GM12878 (cell line): ENCODE results near the gene HOXA10. TPM values are rescaled to one million over a fixed set of nuclear protein-coding genes. Genes with fewer than 3 reads are reported as not detected.
A peak's percentile ranks its signal among the peaks of the same experiment; 100 is the strongest.

Source experiments
- ATAC-seq: fragments of 200-7000 bp; cut with Tn5 transposase; 3 replicates; pipeline ENCODE4 v1.9.1; 2020; ENCODE audit warnings: mild to moderate bottlenecking, moderate library complexity
- BruUV-seq: library from RNA; stranded (reverse); fragments of 400-500 nt; replicated peaks from 2 replicates; lab custom pipeline; 2021; lab: Mats Ljungman, UMichigan
- CTCF ChIA-PET: fragments of 300-600 bp; sonication (Branson Sonifier 250); formaldehyde crosslinking; extraction: SDS; loops from one replicate; lab custom pipeline; 2021; ENCODE audit warnings: inconsistent platforms; lab: Yijun Ruan, JAX
- POLR2A ChIA-PET: fragments of 350-600 bp; formaldehyde crosslinking; extraction: SDS; loops from one replicate; lab custom pipeline; 2021; ENCODE audit warnings: inconsistent platforms; lab: Charles Lee
- RAD21 ChIA-PET: fragments of 300-600 bp; sonication (Branson Sonifier 250); formaldehyde crosslinking; loops from one replicate; lab custom pipeline; 2023; ENCODE audit warnings: antibody characterized with exemption; ENCODE audit not compliant: unreplicated experiment; lab: Charles Lee
- SMC1A ChIA-PET: fragments of 300-600 bp; sonication (Branson Sonifier 250); formaldehyde crosslinking; loops from one replicate; lab custom pipeline; 2023; ENCODE audit not compliant: unreplicated experiment, uncharacterized antibody; lab: Charles Lee
- DNase-seq: peaks from one replicate; pipeline ENCODE4 v3.0.0-alpha.2; 2011; ENCODE audit warnings: low read depth, low spot score
- FAIRE-seq: peaks from 3 replicates; lab custom pipeline; 2011; peaks lifted over from hg19 to GRCh38; lab: Jason Lieb, UNC
- H2AFZ ChIP-seq: 2 replicates; pipeline ENCODE4 v1.6.0; 2011; ENCODE audit warnings: low read depth, low read length, control low read depth; ENCODE audit not compliant: control insufficient read depth
- H3K27ac ChIP-seq: 2 replicates; pipeline ENCODE4 v1.5.1; 2011; ENCODE audit warnings: control low read depth; ENCODE audit not compliant: control insufficient read depth, insufficient read depth
- H3K27me3 ChIP-seq, 2 experiments: replicated peaks in 1 of 2; 2 replicates each; pipeline versions ENCODE4 v1.6.0 to v1.6.1; 2011; ENCODE audit warnings: low read length in 1 of 2; ENCODE audit not compliant: control insufficient read depth in 2 of 2, insufficient read depth in 2 of 2
- H3K36me3 ChIP-seq, 2 experiments: 2 replicates each; pipeline ENCODE4 v1.5.1; 2011; ENCODE audit warnings: low read length in 1 of 2; ENCODE audit not compliant: control insufficient read depth in 2 of 2, insufficient read depth in 2 of 2
- H3K4me1 ChIP-seq: 2 replicates; pipeline ENCODE4 v1.6.1; 2011; ENCODE audit warnings: mild to moderate bottlenecking, low read length, moderate library complexity, mixed read lengths; ENCODE audit not compliant: control insufficient read depth, insufficient read depth
- H3K4me2 ChIP-seq: 2 replicates; pipeline ENCODE4 v1.6.0; 2011; ENCODE audit warnings: control low read depth; ENCODE audit not compliant: control insufficient read depth, insufficient read depth
- H3K4me3 ChIP-seq: fragments of 200-600 bp; sonication (generic); 2 replicates; pipeline ENCODE4 v1.5.1; 2016
- H3K79me2 ChIP-seq: 2 replicates; pipeline ENCODE4 v1.6.0; 2011; ENCODE audit warnings: low read length; ENCODE audit not compliant: control insufficient read depth, insufficient read depth
- H3K9ac ChIP-seq: 2 replicates; pipeline ENCODE4 v1.8.0; 2011; ENCODE audit warnings: low read length, control low read depth, mixed read lengths; ENCODE audit not compliant: control insufficient read depth, insufficient read depth
- H3K9me3 ChIP-seq: replicated peaks from 3 replicates; pipeline ENCODE4 v1.5.1; 2011; ENCODE audit warnings: mild to moderate bottlenecking, low read length; ENCODE audit not compliant: control insufficient read depth, insufficient read depth
- H4K20me1 ChIP-seq: 2 replicates; pipeline ENCODE4 v1.6.0; 2011; ENCODE audit not compliant: control insufficient read depth, insufficient read depth
- BHLHE40 ChIP-seq, 2 experiments: fragments of 450-650 bp in 1 of 2; IDR thresholded peaks; 2 replicates each; pipeline ENCODE4 v1.6.1; 2011 to 2017; ENCODE audit warnings: low read depth in 2 of 2, borderline replicate concordance in 1 of 2, improper control_type of control experiment in 1 of 2, low read length in 1 of 2, mild to moderate bottlenecking in 1 of 2
- CHD4 ChIP-seq: fragments of 200-600 bp; sonication (generic); IDR thresholded peaks from 2 replicates; pipeline ENCODE4 v1.6.1; 2016; ENCODE audit warnings: mild to moderate bottlenecking
- EP300 ChIP-seq, 2 experiments: fragments of 150-350 bp in 1 of 2; IDR thresholded peaks; 2 replicates each; pipeline ENCODE4 v1.6.1; 2011 to 2012; ENCODE audit warnings: low read depth in 2 of 2, low read length in 2 of 2, borderline replicate concordance in 1 of 2, improper control_type of control experiment in 1 of 2, inconsistent platforms in 1 of 2; ENCODE audit not compliant: control insufficient read depth in 1 of 2
- EZH2 ChIP-seq: IDR thresholded peaks from 2 replicates; pipeline ENCODE4 v1.6.1; 2012; ENCODE audit warnings: low read depth, mild to moderate bottlenecking, control low read depth, inconsistent platforms, low read length, borderline replicate concordance; ENCODE audit not compliant: control insufficient read depth
- FOS ChIP-seq: IDR thresholded peaks from 3 replicates; pipeline ENCODE4 v1.6.1; 2011; ENCODE audit warnings: borderline replicate concordance; ENCODE audit not compliant: insufficient read length; ENCODE audit errors: extremely low read depth
- IKZF1 ChIP-seq: fragments of 450-650 bp; conservative IDR thresholded peaks from 2 replicates; pipeline ENCODE4 v1.6.1; 2017; ENCODE audit warnings: antibody characterized with exemption, mild to moderate bottlenecking
- IKZF2 ChIP-seq, 2 experiments: fragments of 450-650 bp; IDR thresholded peaks; 2 replicates each; pipeline ENCODE4 v1.6.1; 2017; ENCODE audit warnings: mild to moderate bottlenecking in 2 of 2, moderate library complexity in 2 of 2
- LARP7 ChIP-seq: fragments of 450-650 bp; IDR thresholded peaks from 2 replicates; pipeline ENCODE4 v1.6.1; 2017; ENCODE audit warnings: mild to moderate bottlenecking
- PAX5 ChIP-seq: IDR thresholded peaks from 2 replicates; pipeline ENCODE4 v1.6.1; 2011; ENCODE audit warnings: low read depth, low read length, borderline replicate concordance
- POLR2AphosphoS2 ChIP-seq: IDR thresholded peaks from 2 replicates; pipeline ENCODE4 v1.6.1; 2011; ENCODE audit warnings: low read depth, mild to moderate bottlenecking, low read length, improper control_type of control experiment, moderate library complexity
- RAD51 ChIP-seq: fragments of 450-650 bp; IDR thresholded peaks from 2 replicates; pipeline ENCODE4 v1.6.1; 2016; ENCODE audit warnings: moderate library complexity, mild to moderate bottlenecking, inconsistent platforms
- RB1 ChIP-seq: fragments of 450-650 bp; formaldehyde crosslinking; IDR thresholded peaks from 2 replicates; pipeline ENCODE4 v1.6.1; 2017; ENCODE audit warnings: mild to moderate bottlenecking, borderline replicate concordance
- SREBF2 ChIP-seq: IDR thresholded peaks from 2 replicates; pipeline ENCODE4 v1.6.1; 2012; ENCODE audit warnings: mild to moderate bottlenecking, low read length
- SUZ12 ChIP-seq: fragments of 200-600 bp; sonication (generic); IDR thresholded peaks from one replicate; pipeline ENCODE4 v1.6.1; 2018; ENCODE audit warnings: antibody characterized with exemption, mild to moderate bottlenecking; ENCODE audit not compliant: unreplicated experiment
- WRNIP1 ChIP-seq: IDR thresholded peaks from 2 replicates; pipeline ENCODE4 v1.6.1; 2011; ENCODE audit warnings: low read depth, low read length, improper control_type of control experiment, borderline replicate concordance
- WGBS: methylation state at CpG from one replicate; pipeline ENCODE4 v1.1.6; 2016; ENCODE audit warnings: low lambda C conversion rate; ENCODE audit not compliant: insufficient replicate concordance, insufficient coverage; ENCODE audit errors: missing lambda C conversion rate; 5-methylcytosine and 5-hydroxymethylcytosine counted together
- in situ Hi-C: fragments of 300-500 bp; cut with MboI; formaldehyde crosslinking; loops from 9 replicates; pipeline ENCODE4 v1.14.3; 2018; ENCODE audit warnings: mixed read lengths
- intact Hi-C: fragments of 100-400 bp; cut with micrococcal nuclease; formaldehyde crosslinking; loops from one replicate; pipeline ENCODE4 v1.14.2; 2022; ENCODE audit not compliant: unreplicated experiment
- polyA plus RNA-seq, 11 experiments: library from polyadenylated mRNA; depleted of rRNA in 4 of 11; unstranded in 6 of 11; stranded (reverse) in 5 of 11; fragments of >200 nt; fragmentation: Nextera tagmentation in 4 of 11; fragmentation: Illumina TruSeq in 1 of 11; extraction: Ambion mirVana in 4 of 11; extraction: Trizol in 1 of 11; gene quantifications; 1 replicate in 1 of 11; 2 replicates in 10 of 11; pipeline versions ENCODE4 v1.2.1 to v1.2.3, GENCODE V29; 2011 to 2016; ENCODE audit warnings: inconsistent platforms in 2 of 11, missing spikeins in 2 of 11, low read depth in 1 of 11
- total RNA-seq, 4 experiments: library from RNA; depleted of rRNA in 3 of 4; stranded (reverse); fragments of >200 nt in 3 of 4; fragmentation: Illumina TruSeq in 1 of 4; extraction: Trizol in 1 of 4; gene quantifications; 2 replicates each; pipeline versions ENCODE4 v1.2.1 to v1.2.3, GENCODE V29; 2013 to 2021
- TF ChIP-seq, protein P1 (sequence below): fragments of 450-650 bp; IDR thresholded peaks from 2 replicates; pipeline ENCODE4 v1.6.1; 2017; ENCODE audit warnings: borderline replicate concordance
- TF ChIP-seq, protein P2 (sequence below): IDR thresholded peaks from 2 replicates; pipeline ENCODE4 v1.6.1; 2011; ENCODE audit warnings: low read depth, low read length, improper control_type of control experiment, borderline replicate concordance

HOXA10 gene
- total and polyA plus RNA-seq, 10 of the 15 experiments (the other 5 are each of a cell fraction or from before 2014, with no cell fraction given) = not detected

DNA sequence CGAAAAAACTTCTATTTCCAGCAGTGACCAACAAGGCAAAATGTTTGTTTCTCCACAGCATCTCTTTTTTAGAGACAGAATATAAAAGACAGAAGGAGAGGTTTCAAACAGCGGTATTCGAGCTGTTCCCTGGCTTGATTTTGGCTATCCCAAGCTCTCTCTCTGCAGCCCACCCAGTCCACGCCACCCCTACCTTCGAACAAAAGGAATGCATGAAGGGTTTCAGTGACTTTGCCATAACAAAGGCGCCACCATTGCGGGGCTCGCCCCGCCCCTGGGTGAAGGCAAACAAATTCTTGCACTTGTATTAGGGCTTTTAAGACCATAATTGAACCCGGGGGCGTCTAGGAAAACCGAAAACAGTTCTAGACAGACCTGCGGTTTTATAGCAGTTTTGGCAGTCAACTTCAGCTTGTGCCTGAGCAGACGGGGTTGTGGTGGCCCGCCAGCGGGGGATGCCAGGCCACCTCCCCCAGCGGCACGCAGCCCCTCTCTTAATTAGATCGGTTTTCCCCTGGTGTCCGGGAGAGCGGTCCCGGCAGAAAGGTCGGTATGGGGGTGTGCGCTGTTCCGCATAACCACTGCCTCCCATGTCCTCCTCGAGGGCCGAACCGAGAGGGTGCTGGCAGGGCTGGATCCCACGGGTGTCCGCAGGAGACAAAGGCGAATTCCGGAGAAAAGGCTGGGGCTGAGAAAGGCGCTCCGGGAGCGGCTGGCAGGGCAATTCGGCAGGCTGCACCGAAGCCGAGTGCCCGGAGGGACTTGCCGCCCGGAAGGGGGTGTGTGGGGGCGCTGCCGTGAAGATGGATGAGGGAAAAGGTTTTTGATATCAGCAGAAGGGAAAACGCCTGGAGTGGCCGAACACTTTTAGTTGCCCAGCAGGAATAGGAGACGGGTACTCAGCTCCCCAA is 13.6 kb upstream of the HOXA10 start:
- no peaks in the 10 kb centered on the region; the same call in 2 of the 3 replicates for H3K9me3 ChIP-seq
- no peaks in the 10 kb centered on the region for H3K4me1 ChIP-seq
- 16% methylated on average over 44 of the region's 46 CpGs for WGBS
- FAIRE-seq = no peak
- ChIA-PET POLR2A (no interaction called here), RAD21 (interaction anchor here (0.6 kb wide), 1 partner anchor 71 kb away, joined by 4 read pairs; no protein-coding TSS in a partner anchor), SMC1A (interaction anchor here (0.6 to 1.2 kb wide), 2 partner anchors 8 to 591 kb away, joined by 3 to 5 read pairs; no protein-coding TSS in a partner anchor), CTCF (interaction anchor here (0.6 to 2.1 kb wide), 3 partner anchors 8 to 582 kb away, joined by 3 to 7 read pairs (median 3); no protein-coding TSS in a partner anchor)
- no peaks in the 10 kb centered on the region for H3K79me2 ChIP-seq
- BruUV-seq = no TSS peak
- TF ChIP-seq FOS = no peak
- TF ChIP-seq WRNIP1 = no peak
- no peak for TF ChIP-seq POLR2AphosphoS2
- TF ChIP-seq IKZF1 = 0 out of 2 replicates have a peak, but pooled peaks have one; percentile 10
- TF ChIP-seq LARP7 = no peak
- no peak for TF ChIP-seq IKZF2 (IDR thresholded peaks at IDR 0.05)
- no peak for TF ChIP-seq RB1
- no peak for TF ChIP-seq PAX5
- TF ChIP-seq EZH2 = no peak
- no peak for TF ChIP-seq BHLHE40 (IDR thresholded peaks at IDR 0.05; ENCODE audit: borderline replicate concordance in 1 of 2, low read depth in 2 of 2, low read length in 1 of 2)
- no peak for TF ChIP-seq CHD4
- TF ChIP-seq EP300 (IDR thresholded peaks at IDR 0.05; ENCODE audit: borderline replicate concordance in 1 of 2, control insufficient read depth in 1 of 2, low read depth in 2 of 2, low read length in 2 of 2) = no peak
- TF ChIP-seq, protein P1, sequence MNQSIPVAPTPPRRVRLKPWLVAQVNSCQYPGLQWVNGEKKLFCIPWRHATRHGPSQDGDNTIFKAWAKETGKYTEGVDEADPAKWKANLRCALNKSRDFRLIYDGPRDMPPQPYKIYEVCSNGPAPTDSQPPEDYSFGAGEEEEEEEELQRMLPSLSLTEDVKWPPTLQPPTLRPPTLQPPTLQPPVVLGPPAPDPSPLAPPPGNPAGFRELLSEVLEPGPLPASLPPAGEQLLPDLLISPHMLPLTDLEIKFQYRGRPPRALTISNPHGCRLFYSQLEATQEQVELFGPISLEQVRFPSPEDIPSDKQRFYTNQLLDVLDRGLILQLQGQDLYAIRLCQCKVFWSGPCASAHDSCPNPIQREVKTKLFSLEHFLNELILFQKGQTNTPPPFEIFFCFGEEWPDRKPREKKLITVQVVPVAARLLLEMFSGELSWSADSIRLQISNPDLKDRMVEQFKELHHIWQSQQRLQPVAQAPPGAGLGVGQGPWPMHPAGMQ = no peak
- no peak for TF ChIP-seq SREBF2
- TF ChIP-seq, protein P2, sequence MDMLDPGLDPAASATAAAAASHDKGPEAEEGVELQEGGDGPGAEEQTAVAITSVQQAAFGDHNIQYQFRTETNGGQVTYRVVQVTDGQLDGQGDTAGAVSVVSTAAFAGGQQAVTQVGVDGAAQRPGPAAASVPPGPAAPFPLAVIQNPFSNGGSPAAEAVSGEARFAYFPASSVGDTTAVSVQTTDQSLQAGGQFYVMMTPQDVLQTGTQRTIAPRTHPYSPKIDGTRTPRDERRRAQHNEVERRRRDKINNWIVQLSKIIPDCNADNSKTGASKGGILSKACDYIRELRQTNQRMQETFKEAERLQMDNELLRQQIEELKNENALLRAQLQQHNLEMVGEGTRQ = no peak
- no peak for TF ChIP-seq RAD51
- TF ChIP-seq SUZ12 = peak; percentile 45
- H3K4me2 ChIP-seq = no peak overlapping the region
- H4K20me1 ChIP-seq = 0 out of 2 replicates have a peak, but pooled peaks cover 3% of the 10 kb centered on the region
- H3K4me3 ChIP-seq = no peak overlapping the region
- no peak for DNase-seq
- H3K27me3 ChIP-seq = peaks cover 47 to 54% of the 10 kb centered on the region in 2 experiments
- in situ Hi-C loops (no loop called here), intact Hi-C loops (no loop called here)
- H3K36me3 ChIP-seq = no peaks in the 10 kb centered on the region
- H3K27ac ChIP-seq = no peak overlapping the region
- no peak overlapping the region for H2AFZ ChIP-seq
- ATAC-seq = no peak
- H3K9ac ChIP-seq = no peak overlapping the region
